Measurements from ENCODE around the gene SNX11. TPM values are rescaled to one million over a fixed set of nuclear protein-coding genes. Genes with fewer than 3 reads are reported as not detected.

Gene SNX11
- total RNA-seq, 2 experiments from 2014 or later = 12.0 to 17.6 TPM

DNA sequence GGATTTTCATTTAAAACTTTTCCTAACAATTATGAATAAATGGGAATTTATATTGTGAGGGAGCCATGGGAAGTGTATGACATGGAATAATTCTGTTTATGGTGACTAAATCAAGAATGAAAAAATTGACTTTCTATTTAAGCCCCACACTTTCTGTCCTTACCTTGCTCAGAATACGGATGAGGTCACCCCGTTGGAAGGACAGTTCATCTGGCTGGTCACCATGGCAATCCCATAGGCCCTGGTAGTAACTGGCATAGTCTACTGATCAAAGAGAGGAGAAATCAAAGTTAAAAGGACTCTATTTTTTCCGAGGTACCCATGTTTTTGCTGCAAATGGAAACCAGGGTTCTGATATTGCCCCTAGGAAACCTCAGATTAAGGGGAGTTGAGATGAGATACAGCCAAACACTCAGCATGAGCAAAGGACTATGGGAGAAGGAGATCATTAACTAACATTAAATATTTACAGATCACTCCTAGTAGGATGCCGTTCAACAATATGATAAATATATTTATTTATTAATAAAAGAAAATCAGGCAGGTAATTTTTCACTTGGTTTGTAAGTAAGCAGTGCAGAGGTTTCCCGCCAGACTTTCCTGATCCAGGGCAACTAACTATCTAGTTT is 54.9 kb downstream of the SNX11 start:
- no peaks in the 10 kb centered on the region for H3K9me2 ChIP-seq (ENCODE audit: insufficient read depth, low read length)
- no peak for DNase-seq (ENCODE audit: low spot score)
- ChIA-PET CTCF (ENCODE audit: unreplicated experiment) (no interaction called here), POLR2A (no interaction called here)
- TF ChIP-seq, protein P1, sequence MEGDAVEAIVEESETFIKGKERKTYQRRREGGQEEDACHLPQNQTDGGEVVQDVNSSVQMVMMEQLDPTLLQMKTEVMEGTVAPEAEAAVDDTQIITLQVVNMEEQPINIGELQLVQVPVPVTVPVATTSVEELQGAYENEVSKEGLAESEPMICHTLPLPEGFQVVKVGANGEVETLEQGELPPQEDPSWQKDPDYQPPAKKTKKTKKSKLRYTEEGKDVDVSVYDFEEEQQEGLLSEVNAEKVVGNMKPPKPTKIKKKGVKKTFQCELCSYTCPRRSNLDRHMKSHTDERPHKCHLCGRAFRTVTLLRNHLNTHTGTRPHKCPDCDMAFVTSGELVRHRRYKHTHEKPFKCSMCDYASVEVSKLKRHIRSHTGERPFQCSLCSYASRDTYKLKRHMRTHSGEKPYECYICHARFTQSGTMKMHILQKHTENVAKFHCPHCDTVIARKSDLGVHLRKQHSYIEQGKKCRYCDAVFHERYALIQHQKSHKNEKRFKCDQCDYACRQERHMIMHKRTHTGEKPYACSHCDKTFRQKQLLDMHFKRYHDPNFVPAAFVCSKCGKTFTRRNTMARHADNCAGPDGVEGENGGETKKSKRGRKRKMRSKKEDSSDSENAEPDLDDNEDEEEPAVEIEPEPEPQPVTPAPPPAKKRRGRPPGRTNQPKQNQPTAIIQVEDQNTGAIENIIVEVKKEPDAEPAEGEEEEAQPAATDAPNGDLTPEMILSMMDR (conservative IDR thresholded peaks at IDR 0.05; ENCODE audit: low read length) = no peak
- TF ChIP-seq EZH2phosphoT487 (IDR thresholded peaks at IDR 0.05; ENCODE audit: borderline replicate concordance, low read depth, low read length) = no peak
- no peaks in the 10 kb centered on the region for H3K36me3 ChIP-seq (ENCODE audit: insufficient read depth, low read length)
- no peak overlapping the region for H2AFZ ChIP-seq (ENCODE audit: low read length)
- BruUV-seq (replicated peaks) = no TSS peak
- no peaks in the 10 kb centered on the region for H4K20me1 ChIP-seq (ENCODE audit: insufficient read depth, low read length)
- H3K4me1 ChIP-seq (ENCODE audit: insufficient read depth, low read length, poor library complexity, severe bottlenecking) = no peaks in the 10 kb centered on the region
- intact Hi-C loops (cut with micrococcal nuclease; ENCODE audit: unreplicated experiment) = no loop called here
- H3K4me3 ChIP-seq (ENCODE audit: low read depth, low read length, poor library complexity, severe bottlenecking) = no peak overlapping the region
- no peak overlapping the region for H3K4me2 ChIP-seq (ENCODE audit: low read length)
- no peaks in the 10 kb centered on the region for H3K9me3 ChIP-seq (ENCODE audit: low read length)
- no peaks in the 10 kb centered on the region for H3K79me2 ChIP-seq (ENCODE audit: insufficient read depth, low read depth, low read length)
- H3K27ac ChIP-seq (ENCODE audit: low read depth, low read length, poor library complexity, severe bottlenecking) = no peak overlapping the region

GRCh38 chr17:48162946-48163506 is 55.5 kb downstream of the SNX11 start:
- Histone ChIP-seq H3K9me2 (ENCODE audit: insufficient read depth, low read length) (no peaks in the 10 kb centered on the region), H3K9me3 (ENCODE audit: low read length) (no peaks in the 10 kb centered on the region), H3K4me3 (ENCODE audit: low read depth, low read length, poor library complexity, severe bottlenecking) (no peak overlapping the region), H3K79me2 (ENCODE audit: insufficient read depth, low read depth, low read length) (no peaks in the 10 kb centered on the region), H3K4me2 (ENCODE audit: low read length) (no peak overlapping the region), H3K27ac (ENCODE audit: low read depth, low read length, poor library complexity, severe bottlenecking) (no peak overlapping the region), H4K20me1 (ENCODE audit: insufficient read depth, low read length) (no peaks in the 10 kb centered on the region), H3K4me1 (ENCODE audit: insufficient read depth, low read length, poor library complexity, severe bottlenecking) (no peaks in the 10 kb centered on the region), H3K36me3 (ENCODE audit: insufficient read depth, low read length) (no peaks in the 10 kb centered on the region), H2AFZ (ENCODE audit: low read length) (no peak overlapping the region)
- ChIA-PET POLR2A (no interaction called here), CTCF (ENCODE audit: unreplicated experiment) (no interaction called here)
- no peak for DNase-seq (ENCODE audit: low spot score)
- intact Hi-C loops (cut with micrococcal nuclease; ENCODE audit: unreplicated experiment) = no loop called here
- no TSS peak for BruUV-seq (replicated peaks)
- no peak for TF ChIP-seq EZH2phosphoT487 (IDR thresholded peaks at IDR 0.05; ENCODE audit: borderline replicate concordance, low read depth, low read length)
- TF ChIP-seq, protein P1 (conservative IDR thresholded peaks at IDR 0.05; ENCODE audit: low read length) = no peak

- no peak overlapping the region for H3K4me3 ChIP-seq (ENCODE audit: low read depth, low read length, poor library complexity, severe bottlenecking)
- DNase-seq (ENCODE audit: low spot score) = no peak
- no peaks in the 10 kb centered on the region for H3K9me3 ChIP-seq (ENCODE audit: low read length)
- intact Hi-C loops (cut with micrococcal nuclease; ENCODE audit: unreplicated experiment) = no loop called here
- POLR2A ChIA-PET = no interaction called here
- no peaks in the 10 kb centered on the region for H3K9me2 ChIP-seq (ENCODE audit: insufficient read depth, low read length)
- no peak overlapping the region for H2AFZ ChIP-seq (ENCODE audit: low read length)
- CTCF ChIA-PET (ENCODE audit: unreplicated experiment) = no interaction called here
- no TSS peak for BruUV-seq (replicated peaks)
- H3K79me2 ChIP-seq (ENCODE audit: insufficient read depth, low read depth, low read length) = no peaks in the 10 kb centered on the region
- no peak overlapping the region for H3K4me2 ChIP-seq (ENCODE audit: low read length)
- H3K27ac ChIP-seq (ENCODE audit: low read depth, low read length, poor library complexity, severe bottlenecking) = no peak overlapping the region
- no peaks in the 10 kb centered on the region for H3K4me1 ChIP-seq (ENCODE audit: insufficient read depth, low read length, poor library complexity, severe bottlenecking)
- H3K36me3 ChIP-seq (ENCODE audit: insufficient read depth, low read length) = no peaks in the 10 kb centered on the region
- TF ChIP-seq EZH2phosphoT487 (IDR thresholded peaks at IDR 0.05; ENCODE audit: borderline replicate concordance, low read depth, low read length) = no peak
- TF ChIP-seq, protein P1 (conservative IDR thresholded peaks at IDR 0.05; ENCODE audit: low read length) = 0 out of 2 replicates have a peak, but pooled peaks have one; percentile 32
- H4K20me1 ChIP-seq (ENCODE audit: insufficient read depth, low read length) = no peaks in the 10 kb centered on the region
Measured at GRCh38 chr17:48163809-48164208, 56.2 kb downstream of the SNX11 start.

Data from OCI-LY7 (cell line).